Stimulated activated naive CD4-positive, alpha-beta T cell treated with Interleukin-2 at 50 U/mL for 16 hours (primary cell): ENCODE data around the gene MND1.
A peak's percentile ranks its signal among the peaks of the same experiment; 100 is the strongest.
"Not testable (repeated sequence)": the region's sequence is repeated elsewhere in the genome, so short reads cannot be mapped to it uniquely, and the experiment has no call there.

ENCODE experiments used
- DNase-seq: peaks from one replicate; lab custom pipeline; 2025; lab: John Stamatoyannopoulos, UW

Gene MND1

GRCh38 chr4:153402366-153402765, 57.9 kb downstream of the MND1 start:
- no peak for DNase-seq

- no peak for DNase-seq
Observed at GRCh38 chr4:153403726-153404125, 59.2 kb downstream of the MND1 start.

GRCh38 chr4:153407906-153408305, 63.4 kb downstream of the MND1 start:
- no peak for DNase-seq

GRCh38 chr4:153408932-153409331, 64.4 kb downstream of the MND1 start:
- no peak for DNase-seq

GRCh38 chr4:153409412-153409811, 64.9 kb downstream of the MND1 start:
- DNase-seq: no peak

GRCh38 chr4:153409924-153410501, 65.5 kb downstream of the MND1 start:
- DNase-seq: no peak

DNA sequence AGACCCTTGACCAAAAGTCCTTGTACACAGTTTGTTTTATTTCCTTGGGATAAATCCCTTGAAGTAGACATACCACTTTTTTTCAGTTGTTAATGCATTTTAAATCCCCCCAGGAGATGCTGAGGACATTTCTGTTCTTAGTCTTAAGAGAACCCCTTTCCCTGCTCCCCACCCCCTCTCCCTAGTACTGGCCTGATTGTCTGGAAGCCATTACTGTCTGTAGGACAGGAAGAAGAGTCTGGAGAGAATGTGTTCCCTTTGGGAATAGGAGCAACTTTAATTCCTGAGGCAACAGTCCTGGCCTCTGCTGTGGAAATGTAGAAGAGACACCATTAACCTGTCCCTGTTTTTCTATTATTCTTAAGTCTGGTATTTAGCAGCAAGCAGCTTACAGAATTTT, 69.4 kb downstream of the MND1 start:
- no peak for DNase-seq

DNA sequence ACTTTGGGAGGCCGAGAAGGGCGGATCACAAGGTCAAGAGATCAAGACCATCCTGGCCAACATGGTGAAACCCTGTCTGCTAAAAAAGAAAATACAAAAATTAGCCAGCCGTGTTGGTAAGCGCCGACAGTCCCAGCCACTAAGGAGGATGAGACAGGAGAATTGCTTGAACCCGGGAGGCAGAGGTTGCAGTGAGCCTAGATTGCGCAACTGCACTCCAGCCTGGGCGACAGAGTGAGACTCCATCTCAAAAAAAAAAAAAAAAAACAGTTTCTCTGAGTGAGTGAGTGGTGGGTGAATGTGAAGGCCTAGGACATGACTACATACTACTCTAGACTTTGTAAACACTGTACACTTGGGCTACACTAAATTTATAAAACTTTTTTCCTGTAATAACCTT, 72.0 kb downstream of the MND1 start:
- not testable (repeated sequence) for DNase-seq

GRCh38 chr4:153418121-153418520, 73.6 kb downstream of the MND1 start:
- no peak for DNase-seq

DNA sequence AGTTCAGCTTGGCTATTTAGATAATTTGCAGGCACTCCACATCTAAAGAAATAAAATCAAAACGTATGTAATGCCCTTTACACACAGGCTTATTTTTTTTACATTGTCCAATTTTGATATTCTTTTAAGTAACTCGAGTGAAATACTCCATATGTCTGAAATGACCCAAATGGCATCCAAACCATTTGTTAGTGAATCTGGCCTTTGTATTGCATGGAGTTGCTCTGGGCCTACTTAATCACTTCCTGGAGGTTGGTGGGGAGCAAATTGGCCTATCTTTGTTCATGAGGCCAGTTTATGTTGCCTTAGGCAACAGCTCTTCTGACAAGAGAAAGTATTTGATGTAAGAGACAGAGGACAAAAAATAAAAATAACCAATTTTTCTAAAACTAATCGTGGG, 74.1 kb downstream of the MND1 start:
- no peak for DNase-seq

DNA sequence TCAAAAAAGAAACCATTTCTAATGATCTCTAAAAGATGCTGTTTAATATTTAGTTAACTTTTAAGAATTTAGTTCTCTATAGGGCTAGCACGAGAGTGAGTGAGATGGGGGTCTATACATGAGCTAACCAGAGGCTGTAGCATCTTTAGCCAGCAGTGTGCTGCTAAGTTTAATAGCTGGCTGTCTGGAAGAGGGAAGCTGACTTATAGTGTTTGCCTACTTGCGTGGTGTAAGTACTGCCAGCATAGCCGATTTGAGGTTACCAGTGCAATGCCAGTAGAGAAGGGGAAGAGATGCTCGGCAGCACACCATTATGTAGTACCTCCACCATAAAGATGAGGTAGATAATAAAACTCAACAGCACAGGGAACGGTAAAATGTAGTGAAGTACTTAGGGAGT, 74.5 kb downstream of the MND1 start:
- DNase-seq: no peak

DNA sequence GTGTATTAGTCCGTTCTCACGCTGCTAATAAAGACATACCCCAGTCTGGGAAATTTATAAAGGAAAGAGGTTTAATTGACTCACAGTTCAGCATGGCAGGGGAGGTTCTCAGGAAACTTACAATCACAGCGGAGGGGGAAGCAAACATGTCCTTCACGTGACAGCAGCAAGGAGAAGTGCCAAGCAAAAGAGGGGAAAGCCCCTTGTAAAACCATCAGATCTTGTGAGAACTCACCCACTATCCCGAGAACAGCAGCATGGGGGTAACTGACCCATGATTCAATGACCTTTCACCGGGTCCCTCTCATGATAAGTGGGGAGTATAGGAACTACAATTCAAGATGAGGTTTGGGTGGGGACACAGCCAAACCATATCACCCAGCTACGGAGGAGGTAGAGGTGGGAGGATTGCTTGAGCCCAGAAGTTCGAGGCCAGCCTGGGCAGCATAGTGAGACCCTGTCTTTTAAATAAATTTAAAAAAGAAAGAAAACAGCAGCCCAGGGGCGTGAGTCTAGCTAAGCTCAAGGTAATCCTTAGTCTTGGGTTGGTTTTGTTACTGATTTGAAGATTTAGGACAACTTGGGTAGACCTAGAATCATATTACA, 75.3 kb downstream of the MND1 start:
- DNase-seq: no peak

DNA sequence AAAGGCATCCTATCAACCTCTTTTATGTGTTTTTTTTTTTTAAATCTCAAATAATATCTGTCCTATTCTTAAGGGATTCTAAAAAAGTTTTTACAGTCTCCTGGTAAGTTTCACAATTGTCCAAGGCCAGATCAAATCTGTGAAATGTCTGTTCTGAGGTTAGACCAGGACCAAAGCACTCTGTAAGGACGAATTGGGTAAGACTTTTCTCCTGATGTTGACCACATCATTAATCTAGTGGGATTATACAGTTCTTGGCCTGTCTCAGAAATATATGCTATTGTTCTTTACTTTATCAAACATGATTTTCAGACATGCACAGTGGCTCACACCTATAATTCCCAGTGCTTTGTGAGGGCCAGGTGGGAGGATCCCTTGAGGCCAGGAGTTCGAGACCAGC, 75.9 kb downstream of the MND1 start:
- DNase-seq: no peak

GRCh38 chr4:153421941-153422340, 77.5 kb downstream of the MND1 start:
- DNase-seq: no peak

DNA sequence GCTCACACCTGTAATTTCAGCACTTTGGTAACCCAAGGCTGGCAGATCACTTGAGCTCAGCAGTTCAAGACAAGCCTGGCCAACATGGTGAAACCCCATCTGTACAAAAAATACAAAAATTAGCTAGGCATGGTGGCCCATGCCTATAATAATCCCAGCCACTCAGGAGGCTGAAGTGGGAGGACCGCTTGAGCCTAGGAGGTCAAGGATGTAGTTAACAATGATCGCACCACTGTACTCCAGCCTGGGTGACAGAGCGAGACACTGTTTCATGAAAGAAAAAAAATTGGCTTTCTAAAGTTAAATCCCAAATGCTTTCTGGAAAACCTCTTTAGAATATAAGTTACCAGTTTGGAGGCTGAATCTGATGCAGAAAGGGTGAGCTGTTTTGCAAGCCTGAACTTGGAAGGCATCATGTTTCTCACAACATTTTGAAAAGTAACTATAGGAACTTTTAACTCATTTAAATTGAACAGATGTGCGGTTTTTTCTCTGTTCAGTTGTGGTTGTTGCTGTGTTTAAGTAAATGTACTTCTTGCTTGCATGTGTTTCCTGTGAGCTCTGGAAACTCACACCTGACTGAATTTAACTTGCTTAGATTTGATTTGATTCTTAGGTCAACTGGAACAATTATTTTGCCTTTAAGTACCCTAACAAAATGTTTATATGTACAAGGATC, 81.9 kb downstream of the MND1 start:
- no peak for DNase-seq

- no peak for DNase-seq
Observed at GRCh38 chr4:153427363-153428071, 83.0 kb downstream of the MND1 start.

GRCh38 chr4:153428941-153429475, 84.5 kb downstream of the MND1 start:
- no peak for DNase-seq

DNA sequence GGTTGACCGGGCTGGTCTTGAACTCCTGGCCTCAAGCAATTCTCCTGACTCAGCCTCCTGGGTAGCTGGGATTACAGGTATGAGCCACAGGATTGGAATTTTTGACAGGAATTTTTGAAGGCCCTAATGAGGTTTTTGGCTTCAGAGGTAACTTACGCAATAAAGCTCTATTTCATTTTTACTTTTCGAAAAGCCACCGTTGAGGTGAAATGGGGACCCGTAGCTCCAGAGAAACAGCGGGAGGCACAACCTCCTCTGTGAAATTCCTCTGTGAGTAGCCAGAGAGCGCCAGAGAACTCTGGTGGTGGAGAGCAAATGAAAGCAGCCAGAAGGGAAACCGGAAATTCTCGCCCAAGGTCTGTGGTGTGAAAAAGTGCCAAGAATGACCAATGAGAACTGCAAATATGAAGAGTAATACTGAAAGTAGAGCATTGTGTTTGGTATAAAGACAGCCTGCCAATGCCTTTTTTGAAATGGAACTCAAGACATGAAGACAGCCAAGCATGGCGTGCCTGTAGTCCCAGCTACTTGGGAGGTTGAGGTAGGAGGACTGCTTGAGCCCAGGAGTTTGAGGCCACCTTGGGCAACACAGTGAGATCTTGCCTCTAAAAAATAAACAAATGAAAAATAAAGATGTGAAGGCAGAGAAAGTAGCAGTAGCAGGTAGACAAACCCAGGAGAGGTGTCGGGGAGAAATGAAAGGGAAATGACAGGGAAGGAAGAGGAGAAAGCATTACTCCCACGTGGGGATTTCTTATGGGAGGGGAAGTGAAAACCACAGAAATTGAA, 88.7 kb downstream of the MND1 start:
- DNase-seq: peak; percentile 61

GRCh38 chr4:153433754-153434105, 89.2 kb downstream of the MND1 start:
- DNase-seq: no peak

DNA sequence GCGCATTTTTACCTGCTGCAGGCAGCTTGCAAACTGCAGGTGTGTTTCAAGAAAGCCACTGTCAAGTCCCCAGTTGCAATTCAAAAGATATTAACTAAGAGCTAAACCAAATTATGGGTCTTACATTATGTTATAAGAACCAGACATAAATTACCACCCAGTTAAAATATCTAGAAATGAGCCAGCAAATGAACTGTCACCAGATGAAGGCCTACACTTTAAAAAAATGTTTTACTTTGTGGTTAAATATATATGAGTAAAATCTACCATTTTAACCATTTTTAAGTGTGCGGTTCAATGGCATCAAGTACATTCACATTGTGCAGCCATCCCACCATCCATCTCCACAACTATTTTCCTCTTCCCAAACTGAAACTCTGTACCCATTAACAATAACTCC, 89.7 kb downstream of the MND1 start:
- DNase-seq: no peak

DNA sequence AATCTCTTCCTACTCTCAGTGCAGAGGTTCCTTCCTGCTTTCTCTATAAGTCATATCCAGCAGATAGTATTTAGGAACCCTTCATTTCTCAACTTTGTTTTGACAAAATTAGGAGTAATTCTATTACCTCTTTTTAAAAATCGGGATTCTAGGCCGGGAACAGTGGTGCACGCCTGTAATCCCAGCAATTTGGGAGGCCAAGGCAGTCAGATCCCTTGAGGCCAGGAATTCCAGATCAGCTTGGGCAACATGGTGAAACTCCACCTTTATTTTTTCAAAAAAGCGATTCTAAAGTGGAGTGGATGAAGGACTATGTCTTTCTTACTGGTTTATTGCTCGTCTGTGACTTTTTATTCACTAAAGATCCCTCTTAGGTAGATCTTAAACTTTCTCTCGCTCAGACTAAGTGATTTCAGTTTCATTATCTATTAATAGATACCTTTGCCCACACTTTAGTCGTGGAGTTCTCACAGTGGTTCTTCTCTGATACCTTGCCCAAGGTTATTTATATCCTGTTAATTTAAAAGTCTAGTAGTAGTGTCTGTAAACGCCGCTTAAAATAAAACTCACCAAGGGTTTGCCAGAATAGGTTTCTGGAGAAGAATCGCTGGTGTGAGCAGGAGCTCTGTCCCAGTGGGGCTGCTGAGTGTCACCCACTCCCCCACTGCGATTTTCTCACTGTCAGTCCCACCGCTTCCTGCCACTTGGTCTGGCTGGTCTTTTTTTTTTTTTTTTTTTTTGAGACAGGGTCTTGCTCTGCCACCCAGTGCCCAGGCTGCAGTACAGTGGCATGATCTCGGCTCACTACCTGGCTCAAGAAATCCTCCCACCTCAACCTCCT, 94.6 kb downstream of the MND1 start:
- peak; percentile 12 for DNase-seq
